CD4-positive, CD25-positive, alpha-beta regulatory T cell (primary cell): ENCODE results near the gene CHCHD3. TPM values are rescaled to one million over a fixed set of nuclear protein-coding genes. Genes with fewer than 3 reads are reported as not detected.
A peak's percentile ranks its signal among the peaks of the same experiment; 100 is the strongest.

ENCODE experiments used
- ATAC-seq, 2 donors: fragments of 150-1000 bp; cut with Tn5 transposase; one replicate each; pipeline ENCODE4 v1.10.0; 2021; ENCODE audit warnings: low read depth in 2 of 2, moderate number of reproducible peaks in 2 of 2, moderate library complexity in 1 of 2
- DNase-seq, 3 donors: peaks; one replicate each; pipeline versions ENCODE4 v3.0.0 to v3.0.0-alpha.2; 2012 to 2022; ENCODE audit warnings: mixed read lengths in 1 of 3
- H3K27ac ChIP-seq: one replicate; pipeline ENCODE4 v1.7.0; 2013; ENCODE audit warnings: mild to moderate bottlenecking, low read length; ENCODE audit not compliant: insufficient read depth, poor library complexity, severe bottlenecking
- H3K27me3 ChIP-seq: one replicate; pipeline ENCODE4 v1.7.0; 2013; ENCODE audit warnings: low read length; ENCODE audit not compliant: control insufficient read depth, insufficient read depth
- H3K36me3 ChIP-seq: one replicate; pipeline ENCODE4 v1.7.0; 2013; ENCODE audit warnings: mild to moderate bottlenecking, low read length, moderate library complexity; ENCODE audit not compliant: control insufficient read depth, insufficient read depth
- H3K4me1 ChIP-seq: 2 replicates; pipeline ENCODE4 v1.7.0; 2013; ENCODE audit warnings: mild to moderate bottlenecking, low read length; ENCODE audit not compliant: insufficient read depth, control insufficient read depth, poor library complexity, severe bottlenecking
- H3K4me3 ChIP-seq: one replicate; pipeline ENCODE4 v1.7.0; 2013; ENCODE audit warnings: low read depth, mild to moderate bottlenecking, low read length, moderate library complexity
- H3K9me3 ChIP-seq, 2 experiments: 1 replicate in 1 of 2; 2 replicates in 1 of 2; pipeline ENCODE4 v1.7.0; 2013; ENCODE audit warnings: low read length in 2 of 2, mild to moderate bottlenecking in 1 of 2, moderate library complexity in 1 of 2; ENCODE audit not compliant: control insufficient read depth in 2 of 2
- H3K27ac Mint-ChIP-seq, 3 donors: one replicate each; pipeline ENCODE4 v1.8.0; 2020 to 2022; ENCODE audit warnings: mild to moderate bottlenecking in 3 of 3, mixed read lengths in 3 of 3, moderate library complexity in 2 of 3
- H3K27me3 Mint-ChIP-seq: one replicate; pipeline ENCODE4 v1.8.0; 2022; ENCODE audit warnings: mild to moderate bottlenecking, mixed read lengths
- H3K36me3 Mint-ChIP-seq: one replicate; pipeline ENCODE4 v1.8.0; 2020; ENCODE audit warnings: mixed read lengths
- H3K4me1 Mint-ChIP-seq, 4 donors: one replicate each; pipeline ENCODE4 v1.8.0; 2020 to 2022; ENCODE audit warnings: mixed read lengths in 4 of 4, mild to moderate bottlenecking in 1 of 4
- H3K4me3 Mint-ChIP-seq, 4 donors: one replicate each; pipeline ENCODE4 v1.8.0; 2020 to 2022; ENCODE audit warnings: mild to moderate bottlenecking in 4 of 4, mixed read lengths in 4 of 4, moderate library complexity in 3 of 4
- H3K9me3 Mint-ChIP-seq, 7 donors: one replicate each; pipeline ENCODE4 v1.8.0; 2020 to 2022; ENCODE audit warnings: mixed read lengths in 7 of 7, mild to moderate bottlenecking in 3 of 7, moderate library complexity in 2 of 7
- polyA plus RNA-seq, 4 donors: library from polyadenylated mRNA; unstranded; fragments of 300-500 nt; fragmentation: Illumina TruSeq; gene quantifications; one replicate each; pipeline ENCODE4 v1.2.3, GENCODE V29; 2021
- total RNA-seq: library from RNA; stranded (reverse); gene quantifications from one replicate; pipeline ENCODE4 v1.2.3, GENCODE V29; 2022

The CHCHD3 gene
- total and polyA plus RNA-seq, 5 donors from 2014 or later, result 31.5 to 63.2 (median 43.3) TPM

- no peaks in the 10 kb centered on the region for H3K27me3 ChIP-seq
- no peak overlapping the region for H3K27ac ChIP-seq
- H3K36me3 ChIP-seq, result peaks cover under 1% of the 10 kb centered on the region
- no peak for DNase-seq
- H3K4me3 Mint-ChIP-seq, result no peak overlapping the region
- H3K4me3 ChIP-seq, result no peak overlapping the region
- H3K9me3 Mint-ChIP-seq, result no peaks in the 10 kb centered on the region
- no peaks in the 10 kb centered on the region for H3K27me3 Mint-ChIP-seq
- no peak for ATAC-seq
- no peak overlapping the region for H3K27ac Mint-ChIP-seq
- H3K36me3 Mint-ChIP-seq, result peaks cover 15% of the 10 kb centered on the region
- H3K9me3 ChIP-seq, result no peaks in the 10 kb centered on the region
- H3K4me1 Mint-ChIP-seq, result peaks cover 13 to 50% (median 27%) of the 10 kb centered on the region in 4 donors
- no peaks in the 10 kb centered on the region for H3K4me1 ChIP-seq
Observed at GRCh38 chr7:133051719-133052400, 30.0 kb downstream of the CHCHD3 start.

GRCh38 chr7:133051066-133051465 lies 30.8 kb downstream of the CHCHD3 start:
- Mint-ChIP-seq H3K36me3 (peaks cover 19% of the 10 kb centered on the region), H3K27me3 (no peaks in the 10 kb centered on the region), H3K9me3 (no peaks in the 10 kb centered on the region), H3K4me1 (peaks cover 8 to 44% (median 23%) of the 10 kb centered on the region in 4 donors), H3K4me3 (no peak overlapping the region), H3K27ac (peak overlapping the region in 1 of 3 donors; percentile 23)
- no peaks in the 10 kb centered on the region for H3K27me3 ChIP-seq
- H3K4me3 ChIP-seq, result no peak overlapping the region
- peaks cover 3% of the 10 kb centered on the region for H3K36me3 ChIP-seq
- ATAC-seq (no peak), DNase-seq (peak in 1 of 3 donors; percentile 5)
- H3K27ac ChIP-seq, result no peak overlapping the region
- H3K9me3 ChIP-seq, result no peaks in the 10 kb centered on the region
- H3K4me1 ChIP-seq, result no peaks in the 10 kb centered on the region

- DNase-seq (no peak), ATAC-seq (no peak)
- Histone ChIP-seq H3K27ac (no peak overlapping the region), H3K36me3 (peaks cover 3% of the 10 kb centered on the region), H3K9me3 (no peaks in the 10 kb centered on the region), H3K4me3 (no peak overlapping the region), H3K27me3 (no peaks in the 10 kb centered on the region), H3K4me1 (no peaks in the 10 kb centered on the region)
- H3K27ac Mint-ChIP-seq, result peak overlapping the region in 1 of 3 donors; percentile 23
- peaks cover 24% of the 10 kb centered on the region for H3K36me3 Mint-ChIP-seq
- H3K27me3 Mint-ChIP-seq, result no peaks in the 10 kb centered on the region
- H3K9me3 Mint-ChIP-seq, result no peaks in the 10 kb centered on the region
- no peak overlapping the region for H3K4me3 Mint-ChIP-seq
- peaks cover 8 to 49% (median 22%) of the 10 kb centered on the region in 4 donors for H3K4me1 Mint-ChIP-seq
Observed at GRCh38 chr7:133050200-133050995, 31.5 kb downstream of the CHCHD3 start.

GRCh38 chr7:133048589-133048988 lies 33.3 kb downstream of the CHCHD3 start:
- no peak overlapping the region for H3K27ac ChIP-seq
- no peaks in the 10 kb centered on the region for H3K9me3 ChIP-seq
- no peaks in the 10 kb centered on the region for H3K27me3 Mint-ChIP-seq
- DNase-seq (no peak), ATAC-seq (no peak)
- H3K4me3 Mint-ChIP-seq, result no peak overlapping the region
- no peak overlapping the region for H3K27ac Mint-ChIP-seq
- peaks cover 8 to 41% (median 21%) of the 10 kb centered on the region in 4 donors for H3K4me1 Mint-ChIP-seq
- H3K36me3 ChIP-seq, result peaks cover 3% of the 10 kb centered on the region
- no peaks in the 10 kb centered on the region for H3K9me3 Mint-ChIP-seq
- H3K4me3 ChIP-seq, result no peak overlapping the region
- H3K4me1 ChIP-seq, result no peaks in the 10 kb centered on the region
- H3K36me3 Mint-ChIP-seq, result peaks cover 24% of the 10 kb centered on the region
- no peaks in the 10 kb centered on the region for H3K27me3 ChIP-seq

DNA sequence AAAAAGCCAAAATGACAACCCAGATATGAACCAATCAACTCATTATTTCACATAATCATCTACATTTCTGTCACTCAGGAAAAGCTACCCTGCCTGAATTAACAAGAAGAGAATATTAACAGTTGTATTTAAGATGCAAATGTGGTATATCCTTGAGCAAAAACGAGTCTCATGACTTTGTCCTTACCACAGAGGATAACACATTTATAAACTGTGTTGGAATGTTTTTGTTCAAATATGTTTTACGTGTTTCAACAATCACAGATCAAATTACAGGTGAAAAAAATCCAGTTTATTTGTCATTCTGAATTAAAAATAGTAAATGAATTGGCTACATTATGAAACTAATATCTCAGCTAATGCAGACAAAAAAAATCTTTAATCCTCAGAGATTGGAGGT lies 34.6 kb downstream of the CHCHD3 start:
- Mint-ChIP-seq H3K4me1 (peaks cover 8 to 30% (median 19%) of the 10 kb centered on the region in 4 donors), H3K9me3 (no peaks in the 10 kb centered on the region), H3K27me3 (no peaks in the 10 kb centered on the region), H3K4me3 (no peak overlapping the region), H3K27ac (no peak overlapping the region), H3K36me3 (peaks cover 26% of the 10 kb centered on the region)
- ATAC-seq, result no peak
- Histone ChIP-seq H3K36me3 (peaks cover 3% of the 10 kb centered on the region), H3K27me3 (no peaks in the 10 kb centered on the region), H3K4me1 (no peaks in the 10 kb centered on the region), H3K9me3 (no peaks in the 10 kb centered on the region), H3K4me3 (no peak overlapping the region), H3K27ac (no peak overlapping the region)
- no peak for DNase-seq

GRCh38 chr7:133044722-133045473 lies 37.0 kb downstream of the CHCHD3 start:
- no peak overlapping the region for H3K4me3 ChIP-seq
- peaks cover 29% of the 10 kb centered on the region for H3K36me3 Mint-ChIP-seq
- H3K4me3 Mint-ChIP-seq, result no peak overlapping the region

DNA sequence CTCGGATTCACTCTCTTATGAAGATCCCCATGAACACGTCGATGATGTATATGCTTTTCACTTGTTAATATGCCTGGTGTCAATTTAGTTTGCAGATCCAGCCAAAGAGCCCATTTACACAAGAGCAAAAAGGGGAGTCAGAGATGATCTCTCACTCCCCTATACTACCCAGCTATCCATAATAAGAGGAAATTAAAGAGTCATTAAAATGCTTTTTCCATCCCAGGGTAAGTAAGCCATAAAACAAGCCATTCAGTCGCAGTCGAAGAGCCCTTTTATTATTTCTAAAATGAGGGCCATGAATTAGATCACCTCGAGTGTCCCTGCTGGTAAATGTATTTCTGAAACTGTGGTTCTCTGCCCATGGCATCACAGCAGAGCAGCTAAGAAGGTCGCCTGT lies 41.2 kb downstream of the CHCHD3 start:
- peaks cover 6% of the 10 kb centered on the region for H3K36me3 Mint-ChIP-seq
- H3K9me3 ChIP-seq, result no peaks in the 10 kb centered on the region
- no peak overlapping the region for H3K4me3 ChIP-seq
- H3K36me3 ChIP-seq, result no peaks in the 10 kb centered on the region
- DNase-seq (no peak), ATAC-seq (no peak)
- no peaks in the 10 kb centered on the region for H3K27me3 ChIP-seq
- H3K4me1 ChIP-seq, result no peaks in the 10 kb centered on the region
- no peak overlapping the region for H3K4me3 Mint-ChIP-seq
- H3K27ac ChIP-seq, result no peak overlapping the region
- no peak overlapping the region for H3K27ac Mint-ChIP-seq
- peaks cover 6 to 26% (median 17%) of the 10 kb centered on the region in 4 donors for H3K4me1 Mint-ChIP-seq
- peaks cover 0 to 7% (median 0%) of the 10 kb centered on the region in 7 donors for H3K9me3 Mint-ChIP-seq
- H3K27me3 Mint-ChIP-seq, result no peaks in the 10 kb centered on the region

More at GRCh38 chr7:133044722-133045473, 37.0 kb downstream of the CHCHD3 start:
- peak overlapping the region in 1 of 3 donors; percentile 4 for H3K27ac Mint-ChIP-seq
- ATAC-seq (no peak), DNase-seq (no peak)
- H3K27me3 Mint-ChIP-seq, result no peaks in the 10 kb centered on the region
- no peaks in the 10 kb centered on the region for H3K4me1 ChIP-seq
- no peak overlapping the region for H3K27ac ChIP-seq
- H3K27me3 ChIP-seq, result no peaks in the 10 kb centered on the region
- H3K36me3 ChIP-seq, result peaks cover 3% of the 10 kb centered on the region
- H3K4me1 Mint-ChIP-seq, result peaks cover 10 to 27% (median 18%) of the 10 kb centered on the region in 4 donors
- H3K9me3 ChIP-seq, result no peaks in the 10 kb centered on the region
- peaks cover 0 to 7% (median 0%) of the 10 kb centered on the region in 7 donors for H3K9me3 Mint-ChIP-seq
